Midbrain (tissue), 1 donor: ENCODE measurements around the gene CPA5.

Experiments used
- DNase-seq: peaks from one replicate; lab custom pipeline; 2025; lab: John Stamatoyannopoulos, UW

CPA5 gene

GRCh38 chr7:130397051-130397757, 52.6 kb downstream of the CPA5 start:
- no peak for DNase-seq

- no peak for DNase-seq
Observed at GRCh38 chr7:130397758-130398073, 53.1 kb downstream of the CPA5 start.

GRCh38 chr7:130398526-130399090, 54.0 kb downstream of the CPA5 start:
- DNase-seq, result no peak

GRCh38 chr7:130400120-130400572, 55.5 kb downstream of the CPA5 start:
- no peak for DNase-seq

- DNase-seq, result no peak
Observed at GRCh38 chr7:130401101-130401500, 56.5 kb downstream of the CPA5 start.

- no peak for DNase-seq
Observed at GRCh38 chr7:130401578-130401977, 57.0 kb downstream of the CPA5 start.

- DNase-seq, result no peak
Observed at GRCh38 chr7:130405003-130405402, 60.4 kb downstream of the CPA5 start.

- no peak for DNase-seq
Observed at GRCh38 chr7:130409067-130409711, 64.6 kb downstream of the CPA5 start.

- no peak for DNase-seq
Observed at GRCh38 chr7:130409712-130410072, 65.1 kb downstream of the CPA5 start.

GRCh38 chr7:130410868-130411541, 66.4 kb downstream of the CPA5 start:
- DNase-seq, result no peak

GRCh38 chr7:130413201-130413600, 68.6 kb downstream of the CPA5 start:
- no peak for DNase-seq

GRCh38 chr7:130415006-130415405, 70.4 kb downstream of the CPA5 start:
- DNase-seq, result no peak

GRCh38 chr7:130417213-130417612, 72.6 kb downstream of the CPA5 start:
- no peak for DNase-seq

GRCh38 chr7:130418306-130418705, 73.7 kb downstream of the CPA5 start:
- no peak for DNase-seq
